HK-2 (cell line): ENCODE data around the gene ADGRB3.
"Not testable (repeated sequence)": the region's sequence is repeated elsewhere in the genome, so short reads cannot be mapped to it uniquely, and the experiment has no call there.

ENCODE experiments used
- DNase-seq: peaks from one replicate; pipeline ENCODE4 v3.0.0-alpha.2; 2018; ENCODE audit not compliant: unreplicated experiment

The ADGRB3 gene

GRCh38 chr6:68947721-68948120, 312.6 kb downstream of the ADGRB3 start:
- DNase-seq: no peak

GRCh38 chr6:68951270-68951669, 316.2 kb downstream of the ADGRB3 start:
- no peak for DNase-seq

- DNase-seq: no peak
Measured at GRCh38 chr6:68958327-68958726, 323.2 kb downstream of the ADGRB3 start.

GRCh38 chr6:68967549-68968300, 332.6 kb downstream of the ADGRB3 start:
- peak; percentile 51 for DNase-seq

GRCh38 chr6:68968301-68968649, 333.2 kb downstream of the ADGRB3 start:
- DNase-seq: no peak

GRCh38 chr6:68973066-68973465, 338.0 kb downstream of the ADGRB3 start:
- DNase-seq: no peak

GRCh38 chr6:68975064-68975463, 340.0 kb downstream of the ADGRB3 start:
- no peak for DNase-seq

- DNase-seq: no peak
Measured at GRCh38 chr6:68975816-68976215, 340.7 kb downstream of the ADGRB3 start.

GRCh38 chr6:68976260-68976659, 341.2 kb downstream of the ADGRB3 start:
- no peak for DNase-seq

GRCh38 chr6:68978411-68978810, 343.3 kb downstream of the ADGRB3 start:
- DNase-seq: no peak

- not testable (repeated sequence) for DNase-seq
Measured at GRCh38 chr6:68981668-68982067, 346.6 kb downstream of the ADGRB3 start.

GRCh38 chr6:68988698-68989097, 353.6 kb downstream of the ADGRB3 start:
- no peak for DNase-seq

- DNase-seq: no peak
Measured at GRCh38 chr6:68990317-68990716, 355.2 kb downstream of the ADGRB3 start.

- no peak for DNase-seq
Measured at GRCh38 chr6:68993911-68994310, 358.8 kb downstream of the ADGRB3 start.

- DNase-seq: no peak
Measured at GRCh38 chr6:68994521-68994920, 359.4 kb downstream of the ADGRB3 start.

- DNase-seq: no peak
Measured at GRCh38 chr6:69005199-69005598, 370.1 kb downstream of the ADGRB3 start.

GRCh38 chr6:69007781-69008180, 372.7 kb downstream of the ADGRB3 start:
- DNase-seq: no peak

- DNase-seq: no peak
Measured at GRCh38 chr6:69012211-69012610, 377.1 kb downstream of the ADGRB3 start.

GRCh38 chr6:69012876-69013275, 377.8 kb downstream of the ADGRB3 start:
- no peak for DNase-seq

GRCh38 chr6:69018906-69019305, 383.8 kb downstream of the ADGRB3 start:
- DNase-seq: no peak

GRCh38 chr6:69019832-69020231, 384.8 kb downstream of the ADGRB3 start:
- no peak for DNase-seq

GRCh38 chr6:69022993-69023392, 387.9 kb downstream of the ADGRB3 start:
- DNase-seq: no peak

- peak; percentile 64 for DNase-seq
Measured at GRCh38 chr6:69026243-69026642, 391.2 kb downstream of the ADGRB3 start.

GRCh38 chr6:69026715-69027114, 391.6 kb downstream of the ADGRB3 start:
- DNase-seq: no peak
